ENCODE measurements around the gene DCUN1D2. TPM values are rescaled to one million over a fixed set of nuclear protein-coding genes. Genes with fewer than 3 reads are reported as not detected.

Gene DCUN1D2
- polyA plus RNA-seq, 3 donors: 3.1 to 16.7 (median 6.1) TPM

DNA sequence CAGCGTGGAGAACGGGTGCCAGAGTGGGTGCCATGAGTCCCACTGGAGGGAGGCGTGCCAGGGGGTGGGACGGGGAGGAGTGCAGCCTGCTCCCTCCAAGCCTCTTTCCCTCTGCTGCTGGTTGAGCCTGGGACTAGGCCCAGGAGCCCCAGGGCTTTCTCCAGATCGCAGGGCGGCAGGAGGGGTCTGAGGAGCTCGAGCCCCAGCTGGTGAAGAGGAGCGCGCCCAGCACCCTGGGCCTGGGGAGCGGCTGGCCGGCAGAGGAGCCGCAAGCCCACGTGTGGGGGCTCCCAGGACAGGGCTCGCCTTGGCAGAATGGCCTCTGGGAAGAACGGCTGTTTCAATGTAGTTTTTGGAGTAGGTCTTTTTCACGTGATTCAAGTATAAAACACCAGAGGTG lies 12.2 kb upstream of the DCUN1D2 start:
- Mint-ChIP-seq H3K9me3 (no peaks in the 10 kb centered on the region), H3K27ac (no peak overlapping the region), H3K36me3 (peaks cover 80 to 84% of the 10 kb centered on the region in 2 donors), H3K27me3 (ENCODE audit: low read depth in 3 of 3) (peaks cover 0 to 1% (median 0%) of the 10 kb centered on the region in 3 donors), H3K4me1 (peaks cover 25% of the 10 kb centered on the region), H3K4me3 (no peak overlapping the region)
- TF ChIP-seq, protein P1, sequence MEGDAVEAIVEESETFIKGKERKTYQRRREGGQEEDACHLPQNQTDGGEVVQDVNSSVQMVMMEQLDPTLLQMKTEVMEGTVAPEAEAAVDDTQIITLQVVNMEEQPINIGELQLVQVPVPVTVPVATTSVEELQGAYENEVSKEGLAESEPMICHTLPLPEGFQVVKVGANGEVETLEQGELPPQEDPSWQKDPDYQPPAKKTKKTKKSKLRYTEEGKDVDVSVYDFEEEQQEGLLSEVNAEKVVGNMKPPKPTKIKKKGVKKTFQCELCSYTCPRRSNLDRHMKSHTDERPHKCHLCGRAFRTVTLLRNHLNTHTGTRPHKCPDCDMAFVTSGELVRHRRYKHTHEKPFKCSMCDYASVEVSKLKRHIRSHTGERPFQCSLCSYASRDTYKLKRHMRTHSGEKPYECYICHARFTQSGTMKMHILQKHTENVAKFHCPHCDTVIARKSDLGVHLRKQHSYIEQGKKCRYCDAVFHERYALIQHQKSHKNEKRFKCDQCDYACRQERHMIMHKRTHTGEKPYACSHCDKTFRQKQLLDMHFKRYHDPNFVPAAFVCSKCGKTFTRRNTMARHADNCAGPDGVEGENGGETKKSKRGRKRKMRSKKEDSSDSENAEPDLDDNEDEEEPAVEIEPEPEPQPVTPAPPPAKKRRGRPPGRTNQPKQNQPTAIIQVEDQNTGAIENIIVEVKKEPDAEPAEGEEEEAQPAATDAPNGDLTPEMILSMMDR (IDR thresholded peaks at IDR 0.05): no peak
- H3K9ac ChIP-seq (ENCODE audit: insufficient read depth, low read length, poor library complexity, severe bottlenecking): no peak overlapping the region
- peaks cover 36% of the 10 kb centered on the region for H4K20me1 ChIP-seq (ENCODE audit: insufficient read depth, low read length)
- H3K36me3 ChIP-seq (replicated peaks in 1 of 2; ENCODE audit: control insufficient read depth in 1 of 2, insufficient read depth in 2 of 2, low read length in 2 of 2): peaks cover 59 to 82% of the 10 kb centered on the region in 2 donors
- intact Hi-C loops (cut with micrococcal nuclease): no loop called here
- DNase-seq: no peak
- H3K27ac ChIP-seq (ENCODE audit: low read depth in 1 of 2, low read length in 2 of 2): no peak overlapping the region
- H3K4me3 ChIP-seq (replicated peaks in 1 of 3; ENCODE audit: low read depth in 2 of 3, low read length in 3 of 3): no peak overlapping the region
- no peaks in the 10 kb centered on the region for H3K9me3 ChIP-seq (replicated peaks in 1 of 2; ENCODE audit: control insufficient read depth in 1 of 2, insufficient read depth in 1 of 2, low read length in 2 of 2)
- H3K4me1 ChIP-seq (ENCODE audit: control insufficient read depth in 1 of 2, insufficient read depth in 2 of 2, low read length in 2 of 2): peaks cover 21% of the 10 kb centered on the region in 2 donors
- H2AFZ ChIP-seq (ENCODE audit: insufficient read depth, low read depth, low read length, poor library complexity, severe bottlenecking): no peak overlapping the region
- no peak overlapping the region for H3K4me2 ChIP-seq (replicated peaks; ENCODE audit: extremely low read depth, low read length, poor library complexity, severe bottlenecking)
- H3K79me2 ChIP-seq (ENCODE audit: insufficient read depth, low read length): peaks cover 24% of the 10 kb centered on the region
- 97% methylated on average over 9 of the region's 16 CpGs for WGBS (ENCODE audit: insufficient coverage)
- H3K27me3 ChIP-seq (ENCODE audit: control insufficient read depth in 2 of 2, insufficient read depth in 2 of 2, low read length in 2 of 2): no peaks in the 10 kb centered on the region

- H3K9me3 Mint-ChIP-seq: no peaks in the 10 kb centered on the region
- no peak for DNase-seq
- Histone ChIP-seq H3K4me2 (replicated peaks; ENCODE audit: extremely low read depth, low read length, poor library complexity, severe bottlenecking) (no peak overlapping the region), H3K4me1 (ENCODE audit: control insufficient read depth in 1 of 2, insufficient read depth in 2 of 2, low read length in 2 of 2) (peaks cover under 1 to 7% of the 10 kb centered on the region in 2 donors), H3K36me3 (replicated peaks in 1 of 2; ENCODE audit: control insufficient read depth in 1 of 2, insufficient read depth in 2 of 2, low read length in 2 of 2) (peaks cover 79 to 100% of the 10 kb centered on the region in 2 donors), H3K9ac (ENCODE audit: insufficient read depth, low read length, poor library complexity, severe bottlenecking) (no peak overlapping the region), H4K20me1 (ENCODE audit: insufficient read depth, low read length) (peaks cover 40% of the 10 kb centered on the region), H3K4me3 (replicated peaks in 1 of 3; ENCODE audit: low read depth in 2 of 3, low read length in 3 of 3) (no peak overlapping the region), H3K9me3 (replicated peaks in 1 of 2; ENCODE audit: control insufficient read depth in 1 of 2, insufficient read depth in 1 of 2, low read length in 2 of 2) (no peaks in the 10 kb centered on the region), H3K27me3 (ENCODE audit: control insufficient read depth in 2 of 2, insufficient read depth in 2 of 2, low read length in 2 of 2) (no peaks in the 10 kb centered on the region), H3K27ac (ENCODE audit: low read depth in 1 of 2, low read length in 2 of 2) (peak overlapping the region in 1 of 2 donors; percentile 3), H2AFZ (ENCODE audit: insufficient read depth, low read depth, low read length, poor library complexity, severe bottlenecking) (no peak overlapping the region), H3K79me2 (ENCODE audit: insufficient read depth, low read length) (peaks cover 35% of the 10 kb centered on the region)
- H3K36me3 Mint-ChIP-seq: peaks cover 87 to 95% of the 10 kb centered on the region in 2 donors
- WGBS (ENCODE audit: insufficient coverage): 98% methylated on average over 8 of the region's 11 CpGs
- peaks cover 11% of the 10 kb centered on the region for H3K4me1 Mint-ChIP-seq
- H3K27ac Mint-ChIP-seq: peak overlapping the region in 1 of 7 donors; percentile 72
- H3K4me3 Mint-ChIP-seq: no peak overlapping the region
- TF ChIP-seq, protein P1 (IDR thresholded peaks at IDR 0.05): no peak
- H3K27me3 Mint-ChIP-seq (ENCODE audit: low read depth in 3 of 3): no peaks in the 10 kb centered on the region
- intact Hi-C loops (cut with micrococcal nuclease): no loop called here
Measured at GRCh38 chr13:113500530-113501265, 10.2 kb upstream of the DCUN1D2 start.
